ENCODE results near the gene OASL.

DNA sequence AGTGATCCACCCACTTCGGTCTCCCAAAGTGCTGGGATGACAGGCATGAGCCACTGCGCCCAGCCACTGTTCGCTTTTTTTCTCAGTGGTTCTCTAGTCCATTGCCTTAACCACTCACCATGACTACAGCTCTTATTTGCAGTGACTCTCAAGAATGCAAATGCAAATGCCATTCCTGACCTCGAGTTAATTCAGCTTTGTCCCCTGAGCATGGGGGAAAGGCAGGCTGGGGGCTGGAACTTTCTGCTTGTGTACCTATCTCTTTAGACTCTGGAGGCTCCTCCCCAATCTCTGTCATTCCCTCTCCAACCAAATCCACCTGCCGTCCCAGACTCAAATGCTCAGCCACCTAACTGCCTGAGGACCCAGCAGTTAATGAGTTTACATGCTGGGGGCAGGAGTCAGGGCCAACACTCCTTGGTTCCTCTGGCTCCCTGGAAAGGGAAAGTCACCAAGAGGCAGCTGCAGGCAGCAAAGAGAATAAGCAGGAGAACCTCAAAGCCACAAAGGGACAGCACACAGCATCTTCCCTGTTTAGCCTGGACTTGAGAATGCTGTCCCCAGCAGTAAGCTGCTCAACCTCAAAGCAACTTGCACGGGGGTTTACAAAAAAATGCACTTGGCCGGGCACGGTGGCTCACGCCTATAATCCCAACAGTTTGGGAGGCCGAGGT is 66.0 kb downstream of the OASL start:
- TF ChIP-seq, protein P1, sequence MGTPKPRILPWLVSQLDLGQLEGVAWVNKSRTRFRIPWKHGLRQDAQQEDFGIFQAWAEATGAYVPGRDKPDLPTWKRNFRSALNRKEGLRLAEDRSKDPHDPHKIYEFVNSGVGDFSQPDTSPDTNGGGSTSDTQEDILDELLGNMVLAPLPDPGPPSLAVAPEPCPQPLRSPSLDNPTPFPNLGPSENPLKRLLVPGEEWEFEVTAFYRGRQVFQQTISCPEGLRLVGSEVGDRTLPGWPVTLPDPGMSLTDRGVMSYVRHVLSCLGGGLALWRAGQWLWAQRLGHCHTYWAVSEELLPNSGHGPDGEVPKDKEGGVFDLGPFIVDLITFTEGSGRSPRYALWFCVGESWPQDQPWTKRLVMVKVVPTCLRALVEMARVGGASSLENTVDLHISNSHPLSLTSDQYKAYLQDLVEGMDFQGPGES (IDR thresholded peaks at IDR 0.05), result no peak
- TF ChIP-seq ETV6 (conservative IDR thresholded peaks at IDR 0.05 in 1 of 2, IDR thresholded peaks at IDR 0.05 in 1 of 2; ENCODE audit: borderline replicate concordance in 1 of 2, low read depth in 1 of 2), result no peak
- no peak for TF ChIP-seq EZH2 (IDR thresholded peaks at IDR 0.05; ENCODE audit: borderline replicate concordance, control insufficient read depth, low read depth, low read length)
- no peak for TF ChIP-seq NFYA (IDR thresholded peaks at IDR 0.05; ENCODE audit: borderline replicate concordance, low read depth, low read length)
- no peak for TF ChIP-seq ZBED1 (IDR thresholded peaks at IDR 0.05; ENCODE audit: borderline replicate concordance)
- TF ChIP-seq POLR2A (IDR thresholded peaks at IDR 0.05; ENCODE audit: low read depth, low read length), result no peak
- TF ChIP-seq, protein P2, sequence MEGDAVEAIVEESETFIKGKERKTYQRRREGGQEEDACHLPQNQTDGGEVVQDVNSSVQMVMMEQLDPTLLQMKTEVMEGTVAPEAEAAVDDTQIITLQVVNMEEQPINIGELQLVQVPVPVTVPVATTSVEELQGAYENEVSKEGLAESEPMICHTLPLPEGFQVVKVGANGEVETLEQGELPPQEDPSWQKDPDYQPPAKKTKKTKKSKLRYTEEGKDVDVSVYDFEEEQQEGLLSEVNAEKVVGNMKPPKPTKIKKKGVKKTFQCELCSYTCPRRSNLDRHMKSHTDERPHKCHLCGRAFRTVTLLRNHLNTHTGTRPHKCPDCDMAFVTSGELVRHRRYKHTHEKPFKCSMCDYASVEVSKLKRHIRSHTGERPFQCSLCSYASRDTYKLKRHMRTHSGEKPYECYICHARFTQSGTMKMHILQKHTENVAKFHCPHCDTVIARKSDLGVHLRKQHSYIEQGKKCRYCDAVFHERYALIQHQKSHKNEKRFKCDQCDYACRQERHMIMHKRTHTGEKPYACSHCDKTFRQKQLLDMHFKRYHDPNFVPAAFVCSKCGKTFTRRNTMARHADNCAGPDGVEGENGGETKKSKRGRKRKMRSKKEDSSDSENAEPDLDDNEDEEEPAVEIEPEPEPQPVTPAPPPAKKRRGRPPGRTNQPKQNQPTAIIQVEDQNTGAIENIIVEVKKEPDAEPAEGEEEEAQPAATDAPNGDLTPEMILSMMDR (IDR thresholded peaks at IDR 0.05 in 2 of 3, conservative IDR thresholded peaks at IDR 0.05 in 1 of 3; ENCODE audit: control insufficient read depth in 2 of 3, extremely low read depth in 1 of 3, insufficient read depth in 1 of 3, low read depth in 3 of 3, low read length in 3 of 3), result no peak

Measured in GM12878 (cell line).